H9 (cell line): ENCODE results near the gene MBD3L1. TPM values are rescaled to one million over a fixed set of nuclear protein-coding genes. Genes with fewer than 3 reads are reported as not detected.

Experiments
- DNase-seq: peaks from one replicate; pipeline ENCODE4 v3.0.0-alpha.2; 2017
- H2AFZ ChIP-seq: one replicate; pipeline ENCODE4 v1.6.1; 2013; ENCODE audit warnings: mild to moderate bottlenecking, low read length, control low read depth, moderate library complexity
- H2AK5ac ChIP-seq: 2 replicates; pipeline ENCODE4 v1.6.1; 2013; ENCODE audit warnings: low read length, control low read depth, mixed read lengths; ENCODE audit not compliant: insufficient read length
- H2BK120ac ChIP-seq: one replicate; pipeline ENCODE4 v1.6.1; 2013; ENCODE audit warnings: low read depth, mild to moderate bottlenecking, low read length, control low read depth, inconsistent platforms; ENCODE audit not compliant: poor library complexity, severe bottlenecking
- H2BK12ac ChIP-seq: 2 replicates; pipeline ENCODE4 v1.6.1; 2013; ENCODE audit warnings: low read length, control low read depth, mixed read lengths, low read depth; ENCODE audit not compliant: insufficient read length
- H2BK15ac ChIP-seq: 2 replicates; pipeline ENCODE4 v1.6.1; 2013; ENCODE audit warnings: low read depth, low read length, control low read depth
- H2BK20ac ChIP-seq: one replicate; pipeline ENCODE4 v1.6.1; 2013; ENCODE audit warnings: low read depth, mild to moderate bottlenecking, low read length, control low read depth, inconsistent platforms; ENCODE audit not compliant: poor library complexity, severe bottlenecking
- H2BK5ac ChIP-seq: 2 replicates; pipeline ENCODE4 v1.6.1; 2013; ENCODE audit warnings: low read length, control low read depth, mixed read lengths; ENCODE audit not compliant: insufficient read length
- H3K14ac ChIP-seq: 2 replicates; pipeline ENCODE4 v1.6.1; 2013; ENCODE audit warnings: low read length, control low read depth; ENCODE audit not compliant: insufficient read depth
- H3K18ac ChIP-seq: 2 replicates; pipeline ENCODE4 v1.6.1; 2013; ENCODE audit warnings: low read depth, mild to moderate bottlenecking, mixed read lengths, low read length, control low read depth; ENCODE audit not compliant: insufficient read length
- H3K23ac ChIP-seq: 2 replicates; pipeline ENCODE4 v1.6.1; 2013; ENCODE audit warnings: low read length, control low read depth, mixed read lengths, low read depth; ENCODE audit not compliant: insufficient read length
- H3K23me2 ChIP-seq: 2 replicates; pipeline ENCODE4 v1.6.1; 2013; ENCODE audit warnings: low read depth, mild to moderate bottlenecking, mixed read lengths, low read length, control low read depth; ENCODE audit not compliant: insufficient read length, poor library complexity, severe bottlenecking
- H3K27ac ChIP-seq: 2 replicates; pipeline ENCODE4 v1.5.1; 2013; ENCODE audit warnings: low read length, control low read depth, mixed read lengths, low read depth; ENCODE audit not compliant: insufficient read length
- H3K27me3 ChIP-seq: 2 replicates; pipeline ENCODE4 v1.6.1; 2013; ENCODE audit warnings: low read length, control low read depth, inconsistent platforms; ENCODE audit not compliant: insufficient read depth
- H3K4ac ChIP-seq: 2 replicates; pipeline ENCODE4 v1.6.1; 2013; ENCODE audit warnings: low read depth, mild to moderate bottlenecking, control low read depth, inconsistent platforms, low read length, moderate library complexity
- H3K4me1 ChIP-seq: 2 replicates; pipeline ENCODE4 v1.6.1; 2013; ENCODE audit warnings: low read length, control low read depth, inconsistent platforms; ENCODE audit not compliant: insufficient read depth
- H3K4me2 ChIP-seq: 2 replicates; pipeline ENCODE4 v1.6.1; 2013; ENCODE audit warnings: low read length, control low read depth, mixed read lengths; ENCODE audit not compliant: insufficient read length, insufficient read depth
- H3K56ac ChIP-seq: 2 replicates; pipeline ENCODE4 v1.6.1; 2013; ENCODE audit warnings: low read depth, mild to moderate bottlenecking, mixed read lengths, low read length, control low read depth; ENCODE audit not compliant: insufficient read length
- H3K79me1 ChIP-seq: 2 replicates; pipeline ENCODE4 v1.6.1; 2013; ENCODE audit warnings: low read depth, mild to moderate bottlenecking, moderate library complexity, low read length, control low read depth, inconsistent platforms; ENCODE audit not compliant: insufficient read depth, poor library complexity, severe bottlenecking
- H3K79me2 ChIP-seq: 2 replicates; pipeline ENCODE4 v1.6.1; 2013; ENCODE audit warnings: low read length, control low read depth, inconsistent platforms; ENCODE audit not compliant: insufficient read depth
- H3K9ac ChIP-seq: 2 replicates; pipeline ENCODE4 v1.6.1; 2013; ENCODE audit warnings: low read length, control low read depth, mixed read lengths; ENCODE audit not compliant: insufficient read length; ENCODE audit errors: extremely low read depth
- H3K9me3 ChIP-seq: one replicate; pipeline ENCODE4 v1.6.1; 2013; ENCODE audit warnings: low read depth, low read length, inconsistent platforms; ENCODE audit not compliant: control insufficient read depth
- H3T11ph ChIP-seq: one replicate; pipeline ENCODE4 v1.6.1; 2013; ENCODE audit warnings: mild to moderate bottlenecking, low read length, control low read depth, inconsistent platforms
- H4K20me1 ChIP-seq: one replicate; pipeline ENCODE4 v1.6.1; 2013; ENCODE audit not compliant: control insufficient read depth, insufficient read length, insufficient read depth
- H4K5ac ChIP-seq: 2 replicates; pipeline ENCODE4 v1.6.1; 2013; ENCODE audit warnings: low read depth, mild to moderate bottlenecking, mixed read lengths, low read length, control low read depth; ENCODE audit not compliant: insufficient read length
- H4K8ac ChIP-seq: replicated peaks from 2 replicates; pipeline ENCODE4 v1.6.1; 2013; ENCODE audit warnings: low read length, control low read depth, mixed read lengths, low read depth; ENCODE audit not compliant: insufficient read length
- H4K91ac ChIP-seq: 2 replicates; pipeline ENCODE4 v1.6.1; 2013; ENCODE audit warnings: low read depth, mild to moderate bottlenecking, moderate library complexity, mixed read lengths, low read length, control low read depth; ENCODE audit not compliant: insufficient read length
- H3K27ac Mint-ChIP-seq, 3 experiments: 2 replicates in 2 of 3; 3 replicates in 1 of 3; pipeline ENCODE4 v1.8.0; 2020 to 2021; ENCODE audit warnings: mixed read lengths in 3 of 3, mild to moderate bottlenecking in 1 of 3, moderate library complexity in 1 of 3
- H3K27me3 Mint-ChIP-seq: 2 replicates; pipeline ENCODE4 v1.8.0; 2021; ENCODE audit warnings: low read depth, mild to moderate bottlenecking, moderate library complexity, mixed read lengths
- H3K36me3 Mint-ChIP-seq, 3 experiments: 2 replicates in 2 of 3; 3 replicates in 1 of 3; pipeline ENCODE4 v1.8.0; 2020 to 2021; ENCODE audit warnings: low read depth in 3 of 3, mixed read lengths in 3 of 3; ENCODE audit not compliant: insufficient read depth in 1 of 3
- H3K4me1 Mint-ChIP-seq, 2 experiments: 2 replicates each; pipeline ENCODE4 v1.8.0; 2020; ENCODE audit warnings: mixed read lengths in 2 of 2
- H3K4me3 Mint-ChIP-seq, 2 experiments: 2 replicates in 1 of 2; 3 replicates in 1 of 2; pipeline ENCODE4 v1.8.0; 2020 to 2021; ENCODE audit warnings: mild to moderate bottlenecking in 2 of 2, mixed read lengths in 2 of 2, moderate library complexity in 1 of 2
- H3K9me3 Mint-ChIP-seq, 2 experiments: 2 replicates in 1 of 2; 3 replicates in 1 of 2; pipeline ENCODE4 v1.8.0; 2020; ENCODE audit warnings: mild to moderate bottlenecking in 2 of 2, mixed read lengths in 2 of 2, moderate library complexity in 1 of 2
- CTCF ChIP-seq: fragments of 200-600 bp; sonication (generic); conservative IDR thresholded peaks from 3 replicates; pipeline ENCODE4 v1.8.0; 2021; ENCODE audit warnings: antibody characterized with exemption, mild to moderate bottlenecking
- total RNA-seq: library from RNA; stranded (reverse); gene quantifications from 2 replicates; pipeline ENCODE4 v1.2.1, GENCODE V29; 2021

The MBD3L1 gene
- total RNA-seq, 1 experiment from 2014 or later, result not detected

GRCh38 chr19:8866344-8866743, 34.2 kb downstream of the MBD3L1 start:
- H3K14ac ChIP-seq, result no peak overlapping the region
- H3K27ac ChIP-seq, result no peak overlapping the region
- H2BK20ac ChIP-seq, result no peak overlapping the region
- H2AK5ac ChIP-seq, result no peak overlapping the region
- DNase-seq, result no peak
- H3K4ac ChIP-seq, result no peak overlapping the region
- no peaks in the 10 kb centered on the region for H3K4me1 ChIP-seq
- no peak overlapping the region for H3K4me2 ChIP-seq
- H3K4me3 Mint-ChIP-seq, result no peak overlapping the region
- H2BK5ac ChIP-seq, result no peak overlapping the region
- H3K23me2 ChIP-seq, result no peaks in the 10 kb centered on the region
- H4K8ac ChIP-seq, result no peak overlapping the region
- no peaks in the 10 kb centered on the region for H3K27me3 Mint-ChIP-seq
- H4K5ac ChIP-seq, result no peak overlapping the region
- no peak overlapping the region for H3K56ac ChIP-seq
- peaks cover 94% of the 10 kb centered on the region for H3K9me3 ChIP-seq
- no peak overlapping the region for H2AFZ ChIP-seq
- no peaks in the 10 kb centered on the region for H3K27me3 ChIP-seq
- H3K18ac ChIP-seq, result no peak overlapping the region
- H3K36me3 Mint-ChIP-seq, result peaks cover 5 to 15% (median 11%) of the 10 kb centered on the region in 3 experiments; a peak in 6 of 7 replicates
- no peak for TF ChIP-seq CTCF
- no peaks in the 10 kb centered on the region for H4K20me1 ChIP-seq
- H2BK15ac ChIP-seq, result no peak overlapping the region
- H3T11ph ChIP-seq, result no peak overlapping the region
- no peak overlapping the region for H2BK120ac ChIP-seq
- no peak overlapping the region for H2BK12ac ChIP-seq
- H3K79me1 ChIP-seq, result no peaks in the 10 kb centered on the region
- no peak overlapping the region for H3K27ac Mint-ChIP-seq
- peaks cover 16 to 25% of the 10 kb centered on the region in 2 experiments for H3K9me3 Mint-ChIP-seq
- no peak overlapping the region for H4K91ac ChIP-seq
- no peaks in the 10 kb centered on the region for H3K79me2 ChIP-seq
- H3K4me1 Mint-ChIP-seq, result no peaks in the 10 kb centered on the region
- no peak overlapping the region for H3K23ac ChIP-seq
- H3K9ac ChIP-seq, result no peak overlapping the region
